Central memory CD8-positive, alpha-beta T cell (primary cell): ENCODE measurements around the gene ZNF568.

Experiments used
- ATAC-seq: fragments of 150-1000 bp; cut with Tn5 transposase; replicated peaks from 2 replicates; pipeline ENCODE4 v1.10.0; 2022; ENCODE audit warnings: mild to moderate bottlenecking, moderate FRiP score, moderate number of reproducible peaks; ENCODE audit not compliant: poor library complexity, severe bottlenecking; ENCODE audit errors: extremely low read depth
- DNase-seq, 2 donors: peaks; one replicate each; pipeline ENCODE4 v3.0.0; 2021; ENCODE audit warnings: low spot score in 2 of 2
- H3K27ac Mint-ChIP-seq: one replicate; pipeline ENCODE4 v1.8.0; 2022; ENCODE audit warnings: low read depth, mild to moderate bottlenecking, moderate library complexity, mixed read lengths
- H3K27me3 Mint-ChIP-seq: one replicate; pipeline ENCODE4 v1.8.0; 2022; ENCODE audit warnings: mixed read lengths
- H3K36me3 Mint-ChIP-seq: one replicate; pipeline ENCODE4 v1.8.0; 2022; ENCODE audit warnings: mild to moderate bottlenecking, moderate library complexity, mixed read lengths; ENCODE audit not compliant: insufficient read depth
- H3K4me1 Mint-ChIP-seq: one replicate; pipeline ENCODE4 v1.8.0; 2022; ENCODE audit warnings: mixed read lengths
- H3K4me3 Mint-ChIP-seq: one replicate; pipeline ENCODE4 v1.8.0; 2022; ENCODE audit warnings: mild to moderate bottlenecking, moderate library complexity, mixed read lengths
- H3K9me3 Mint-ChIP-seq: one replicate; pipeline ENCODE4 v1.8.0; 2022; ENCODE audit warnings: mixed read lengths

Gene ZNF568

DNA sequence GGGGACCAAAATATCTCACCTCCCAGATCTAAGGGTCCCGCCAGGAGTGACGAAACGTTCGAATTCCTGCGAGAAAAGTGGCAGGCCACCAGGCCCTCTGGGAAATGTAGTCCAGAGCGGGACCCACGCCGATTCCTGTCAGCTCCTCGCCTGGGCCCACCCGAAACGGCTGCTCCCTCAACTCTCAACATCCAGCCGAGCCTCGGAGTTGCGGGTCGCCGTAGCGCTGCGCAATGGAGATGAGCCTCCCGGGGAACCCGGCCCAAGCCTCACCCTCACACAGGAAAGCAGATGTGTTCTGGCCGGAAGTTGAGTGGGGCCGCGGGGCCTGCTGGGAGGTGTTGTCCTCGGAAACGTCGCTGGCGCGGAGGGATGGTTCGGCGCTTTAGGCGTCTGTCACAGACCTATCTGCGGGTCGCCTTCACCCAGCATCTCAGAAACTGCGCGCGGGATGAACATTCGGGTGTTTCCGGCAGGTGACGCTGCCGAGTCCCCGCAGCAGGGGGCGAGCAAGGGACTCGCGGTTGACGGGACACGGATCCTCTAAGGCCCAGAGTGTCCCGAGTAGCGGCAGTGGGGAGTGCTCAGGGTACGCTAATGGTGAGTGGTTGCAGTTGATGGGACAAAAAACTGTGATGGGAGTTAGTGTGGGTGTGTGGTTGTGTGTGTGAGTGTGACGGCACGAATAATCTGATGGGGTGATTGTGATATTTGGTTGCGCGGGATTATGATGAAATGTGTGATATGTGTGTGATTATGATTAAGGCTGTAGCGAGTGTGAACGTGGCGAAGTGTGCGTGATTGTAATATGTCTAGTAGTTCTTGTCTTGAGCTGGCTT is at the start of gene ZNF568, which contains the start of gene ZNF829:
Gene ZNF568, plus strand, starts transcription at position 341 of the 839 bp plus-strand sequence. CDS start 6,439 bp downstream, outside the sequence.
Gene ZNF829, minus strand, starts transcription at position 300 of the 839 bp plus-strand sequence. CDS start 1,124 bp downstream, outside the sequence.
- peak within 1 kb of the TSS; percentile 88 for H3K4me3 Mint-ChIP-seq
- DNase-seq (peak; percentile 84 to 94), ATAC-seq (peak; percentile 99)
- H3K4me1 Mint-ChIP-seq: peaks cover 28% of the 10 kb centered on the region
- H3K27ac Mint-ChIP-seq: peak within 1 kb of the TSS; percentile 90
- no peaks in the 10 kb centered on the region for H3K27me3 Mint-ChIP-seq
- H3K9me3 Mint-ChIP-seq: no peaks in the 10 kb centered on the region
- peaks cover 12% of the 10 kb centered on the region for H3K36me3 Mint-ChIP-seq

DNA sequence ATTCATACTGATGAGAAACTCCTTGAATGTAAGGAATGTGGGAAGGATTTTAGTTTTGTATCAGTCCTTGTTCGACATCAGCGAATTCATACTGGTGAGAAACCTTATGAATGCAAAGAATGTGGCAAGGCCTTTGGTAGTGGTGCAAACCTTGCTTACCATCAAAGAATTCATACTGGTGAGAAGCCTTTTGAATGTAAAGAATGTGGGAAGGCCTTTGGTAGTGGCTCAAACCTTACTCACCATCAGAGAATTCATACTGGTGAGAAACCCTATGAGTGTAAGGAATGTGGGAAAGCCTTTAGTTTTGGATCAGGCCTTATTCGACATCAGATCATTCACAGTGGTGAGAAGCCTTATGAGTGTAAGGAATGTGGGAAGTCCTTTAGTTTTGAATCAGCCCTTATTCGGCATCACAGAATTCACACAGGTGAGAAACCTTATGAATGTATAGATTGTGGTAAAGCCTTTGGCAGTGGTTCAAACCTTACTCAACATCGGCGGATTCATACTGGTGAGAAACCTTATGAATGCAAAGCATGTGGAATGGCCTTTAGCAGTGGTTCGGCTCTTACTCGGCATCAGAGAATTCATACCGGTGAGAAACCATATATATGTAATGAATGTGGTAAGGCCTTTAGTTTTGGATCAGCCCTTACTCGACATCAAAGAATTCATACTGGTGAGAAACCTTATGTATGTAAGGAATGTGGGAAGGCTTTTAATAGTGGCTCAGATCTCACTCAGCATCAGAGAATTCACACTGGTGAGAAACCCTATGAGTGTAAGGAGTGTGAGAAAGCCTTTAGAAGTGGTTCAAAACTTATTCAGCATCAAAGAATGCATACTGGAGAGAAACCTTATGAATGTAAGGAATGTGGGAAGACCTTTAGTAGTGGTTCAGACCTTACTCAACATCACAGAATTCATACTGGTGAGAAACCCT is 38.9 kb upstream of the ZNF568 start:
- no peaks in the 10 kb centered on the region for H3K4me1 Mint-ChIP-seq
- no peak for ATAC-seq
- no peak overlapping the region for H3K27ac Mint-ChIP-seq
- H3K36me3 Mint-ChIP-seq: peaks cover 7% of the 10 kb centered on the region
- no peak for DNase-seq
- no peaks in the 10 kb centered on the region for H3K27me3 Mint-ChIP-seq
- no peak overlapping the region for H3K4me3 Mint-ChIP-seq
- H3K9me3 Mint-ChIP-seq: peaks cover 35% of the 10 kb centered on the region

DNA sequence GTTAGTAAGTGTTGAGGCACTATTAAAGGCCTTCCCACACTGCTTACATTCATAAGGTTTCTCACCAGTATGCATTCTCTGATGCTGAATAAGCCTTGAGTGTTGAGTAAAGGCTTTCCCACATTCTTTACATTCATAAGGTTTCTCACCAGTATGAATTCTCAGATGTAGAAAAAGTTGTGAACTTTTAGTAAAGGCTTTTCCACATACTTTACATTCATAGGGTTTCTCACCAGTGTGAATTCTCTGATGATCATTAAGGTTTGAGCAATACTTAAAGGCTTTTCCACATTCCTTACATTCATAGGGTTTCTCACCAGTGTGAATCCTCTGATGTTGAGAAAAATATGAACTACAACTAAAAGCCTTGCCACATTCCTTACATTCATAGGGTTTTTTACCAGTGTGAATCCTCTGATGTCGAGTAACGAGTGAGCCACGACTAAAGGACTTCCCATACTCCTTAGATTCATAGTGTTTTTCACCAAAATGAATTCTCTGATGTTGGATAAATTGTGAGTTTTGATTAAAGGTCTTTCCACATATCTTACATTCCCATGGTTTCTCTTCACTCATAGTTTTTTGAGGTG is 24.3 kb upstream of the ZNF568 start:
- Mint-ChIP-seq H3K4me3 (no peak overlapping the region), H3K27me3 (no peaks in the 10 kb centered on the region), H3K27ac (no peak overlapping the region), H3K9me3 (peaks cover 45% of the 10 kb centered on the region), H3K4me1 (no peaks in the 10 kb centered on the region), H3K36me3 (peaks cover 27% of the 10 kb centered on the region)
- ATAC-seq (no peak), DNase-seq (no peak)

DNA sequence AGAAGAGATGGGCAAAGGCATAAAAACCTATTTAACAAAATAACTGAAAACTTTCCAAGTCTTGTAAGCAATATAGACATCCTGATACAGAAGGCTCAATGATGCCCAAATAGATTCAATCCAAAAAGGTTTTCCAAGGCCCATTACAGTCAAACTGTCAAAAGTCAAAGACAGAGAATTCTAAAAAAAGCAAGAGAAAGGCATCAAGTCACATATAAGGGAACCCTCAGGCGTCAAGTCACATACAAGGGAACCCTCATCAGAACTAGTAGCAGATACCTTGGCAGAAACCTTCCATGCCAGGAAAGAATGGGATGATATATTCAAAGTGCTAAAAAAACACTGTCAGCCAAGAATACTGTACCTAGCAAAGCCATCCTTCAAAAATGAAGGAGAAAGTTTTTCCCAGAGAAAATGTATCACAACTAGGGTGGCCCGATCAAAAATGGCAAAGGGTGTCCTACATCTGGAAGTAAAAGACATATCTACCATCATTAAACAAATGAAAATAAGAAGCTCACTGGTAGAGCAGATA is 21.2 kb upstream of the ZNF568 start:
- Mint-ChIP-seq H3K9me3 (peaks cover 56% of the 10 kb centered on the region), H3K27ac (no peak overlapping the region), H3K4me3 (no peak overlapping the region), H3K4me1 (no peaks in the 10 kb centered on the region), H3K36me3 (peaks cover 28% of the 10 kb centered on the region), H3K27me3 (no peaks in the 10 kb centered on the region)
- ATAC-seq: no peak
- DNase-seq: no peak

DNA sequence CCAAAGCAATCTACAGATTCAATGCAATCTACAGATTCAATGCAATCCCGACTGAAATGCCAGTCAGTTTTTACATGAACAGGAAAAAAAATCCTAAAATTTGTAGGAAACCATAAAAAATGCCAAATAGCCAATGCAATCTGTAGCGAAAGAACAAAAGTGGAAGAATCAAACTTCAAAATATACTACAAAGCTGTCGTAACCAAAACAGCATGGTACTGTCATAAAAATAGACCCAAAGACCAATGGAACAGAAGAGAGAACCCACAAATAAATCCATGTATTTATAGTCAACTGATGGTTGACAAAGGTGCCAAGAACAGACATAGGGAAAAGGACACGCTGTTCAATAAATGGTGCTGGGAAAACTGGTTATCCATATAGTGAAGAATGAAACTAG is 17.7 kb upstream of the ZNF568 start:
- no peaks in the 10 kb centered on the region for H3K4me1 Mint-ChIP-seq
- H3K4me3 Mint-ChIP-seq: no peak overlapping the region
- DNase-seq (no peak), ATAC-seq (no peak)
- H3K36me3 Mint-ChIP-seq: peaks cover 17% of the 10 kb centered on the region
- peaks cover 45% of the 10 kb centered on the region for H3K9me3 Mint-ChIP-seq
- H3K27ac Mint-ChIP-seq: no peak overlapping the region
- no peaks in the 10 kb centered on the region for H3K27me3 Mint-ChIP-seq

DNA sequence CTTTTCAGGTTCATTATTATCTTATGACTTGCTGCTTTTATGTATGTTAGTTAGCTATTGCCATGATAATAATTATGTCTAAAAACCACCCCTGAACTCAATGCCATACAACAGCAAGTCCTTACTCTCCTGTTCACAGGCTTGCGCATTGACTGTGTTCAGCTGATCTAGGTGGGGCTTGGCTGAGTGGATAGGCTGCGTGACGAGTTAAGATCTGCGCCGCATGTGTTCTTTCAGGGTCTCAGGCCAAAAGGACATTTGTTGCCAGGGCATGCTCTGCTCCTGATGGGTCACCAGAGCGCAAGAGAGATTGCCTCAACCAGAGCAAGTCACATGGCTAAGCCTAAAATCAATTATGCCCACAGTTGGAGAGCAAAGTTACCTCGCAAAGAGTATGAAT is 859 bp downstream of the ZNF568 start:
- no peak for ATAC-seq
- no peak for DNase-seq
- no peaks in the 10 kb centered on the region for H3K27me3 Mint-ChIP-seq
- H3K4me3 Mint-ChIP-seq: peak overlapping the region; percentile 88
- H3K36me3 Mint-ChIP-seq: peaks cover 12% of the 10 kb centered on the region
- H3K4me1 Mint-ChIP-seq: peaks cover 28% of the 10 kb centered on the region
- H3K9me3 Mint-ChIP-seq: no peaks in the 10 kb centered on the region
- H3K27ac Mint-ChIP-seq: peak overlapping the region; percentile 90

DNA sequence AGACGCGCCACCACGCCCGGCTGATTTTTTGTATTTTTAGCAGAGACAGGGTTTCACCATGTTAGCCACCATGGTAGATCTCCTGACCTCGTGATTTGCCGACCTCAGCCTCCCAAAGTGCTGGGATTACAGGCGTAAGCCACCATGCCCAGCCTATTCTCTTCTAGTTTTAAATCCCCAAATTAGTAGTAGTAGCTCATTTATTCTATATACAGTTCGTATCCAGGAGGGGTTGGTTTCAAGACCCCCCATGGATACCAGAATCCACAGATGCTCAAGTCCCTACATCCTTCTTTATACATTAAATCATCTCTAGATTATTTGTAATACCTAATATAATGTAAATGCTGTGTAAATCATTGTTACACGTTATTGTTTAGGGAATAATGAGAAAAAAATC is 2.0 kb downstream of the ZNF568 start:
- ATAC-seq (no peak), DNase-seq (no peak)
- Mint-ChIP-seq H3K4me1 (peaks cover 28% of the 10 kb centered on the region), H3K36me3 (peaks cover 12% of the 10 kb centered on the region), H3K27ac (no peak overlapping the region), H3K4me3 (peak overlapping the region; percentile 88), H3K9me3 (no peaks in the 10 kb centered on the region), H3K27me3 (no peaks in the 10 kb centered on the region)

DNA sequence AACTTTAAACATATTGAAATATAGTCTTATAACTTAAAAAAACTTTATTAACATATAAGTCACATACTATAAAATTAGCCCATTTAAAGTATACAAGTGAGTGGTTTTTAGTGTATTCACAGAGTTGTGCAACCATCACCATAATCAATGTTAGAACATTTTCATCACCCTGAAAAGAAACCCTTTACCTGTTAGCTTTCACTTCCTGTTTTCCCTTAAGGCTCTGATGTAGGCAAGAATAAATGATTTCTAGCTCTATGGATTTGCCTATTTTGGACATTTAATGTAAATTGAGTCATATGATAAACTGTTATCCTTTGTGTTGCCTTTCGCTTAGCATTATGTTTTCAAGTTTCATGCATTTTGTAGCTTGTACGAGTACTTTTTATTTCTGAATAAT is 15.6 kb downstream of the ZNF568 start:
- Mint-ChIP-seq H3K27ac (no peak overlapping the region), H3K27me3 (no peaks in the 10 kb centered on the region), H3K9me3 (no peaks in the 10 kb centered on the region), H3K36me3 (peaks cover 2% of the 10 kb centered on the region), H3K4me1 (no peaks in the 10 kb centered on the region), H3K4me3 (no peak overlapping the region)
- DNase-seq (no peak), ATAC-seq (no peak)

DNA sequence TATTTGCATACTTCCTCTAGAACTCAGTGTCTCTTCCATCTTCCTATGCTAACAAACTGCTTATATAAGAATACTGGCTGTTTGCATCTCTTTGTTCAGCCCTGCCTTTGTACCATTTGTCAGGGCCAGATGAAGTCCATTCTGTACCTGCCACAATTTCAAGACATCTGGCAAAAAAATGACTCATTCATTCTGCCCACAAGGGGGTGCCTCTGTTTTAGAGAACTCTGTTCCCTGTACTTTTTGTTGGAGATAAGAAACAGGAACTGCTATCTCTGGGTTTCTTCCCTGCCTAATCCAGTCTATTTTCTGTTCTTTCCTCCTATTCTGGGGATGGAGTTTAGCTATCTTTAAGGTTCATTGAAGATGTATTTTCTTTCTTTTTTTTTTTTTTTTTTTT is 23.0 kb downstream of the ZNF568 start:
- no peaks in the 10 kb centered on the region for H3K4me1 Mint-ChIP-seq
- H3K27ac Mint-ChIP-seq: no peak overlapping the region
- DNase-seq: no peak
- peaks cover 24% of the 10 kb centered on the region for H3K9me3 Mint-ChIP-seq
- H3K4me3 Mint-ChIP-seq: no peak overlapping the region
- H3K27me3 Mint-ChIP-seq: no peaks in the 10 kb centered on the region
- ATAC-seq: no peak
- H3K36me3 Mint-ChIP-seq: peaks cover 29% of the 10 kb centered on the region

DNA sequence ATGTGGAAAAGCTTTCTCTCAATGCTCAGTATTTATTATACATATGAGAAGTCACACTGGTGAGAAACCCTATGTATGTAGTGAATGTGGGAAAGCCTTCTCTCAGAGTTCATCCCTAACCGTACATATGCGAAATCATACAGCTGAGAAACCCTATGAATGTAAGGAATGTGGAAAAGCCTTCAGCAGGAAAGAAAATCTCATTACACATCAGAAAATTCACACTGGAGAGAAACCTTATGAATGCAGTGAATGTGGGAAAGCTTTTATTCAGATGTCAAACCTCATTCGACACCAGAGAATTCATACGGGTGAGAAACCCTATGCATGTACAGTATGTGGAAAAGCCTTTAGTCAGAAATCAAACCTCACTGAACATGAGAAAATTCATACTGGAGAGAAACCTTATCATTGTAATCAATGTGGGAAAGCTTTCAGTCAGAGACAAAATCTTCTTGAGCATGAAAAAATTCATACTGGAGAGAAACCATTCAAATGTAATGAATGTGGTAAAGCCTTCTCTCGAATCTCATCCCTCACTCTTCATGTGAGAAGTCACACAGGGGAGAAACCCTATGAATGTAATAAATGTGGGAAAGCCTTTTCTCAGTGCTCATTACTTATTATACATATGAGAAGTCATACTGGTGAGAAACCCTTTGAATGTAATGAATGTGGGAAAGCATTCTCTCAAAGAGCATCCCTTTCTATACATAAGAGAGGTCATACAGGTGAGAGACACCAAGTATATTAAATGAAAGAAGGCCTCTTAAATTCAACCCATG is 34.4 kb downstream of the ZNF568 start:
- no peaks in the 10 kb centered on the region for H3K27me3 Mint-ChIP-seq
- no peak overlapping the region for H3K4me3 Mint-ChIP-seq
- no peak overlapping the region for H3K27ac Mint-ChIP-seq
- DNase-seq (no peak), ATAC-seq (no peak)
- peaks cover 24% of the 10 kb centered on the region for H3K9me3 Mint-ChIP-seq
- H3K36me3 Mint-ChIP-seq: peaks cover 14% of the 10 kb centered on the region
- H3K4me1 Mint-ChIP-seq: no peaks in the 10 kb centered on the region

DNA sequence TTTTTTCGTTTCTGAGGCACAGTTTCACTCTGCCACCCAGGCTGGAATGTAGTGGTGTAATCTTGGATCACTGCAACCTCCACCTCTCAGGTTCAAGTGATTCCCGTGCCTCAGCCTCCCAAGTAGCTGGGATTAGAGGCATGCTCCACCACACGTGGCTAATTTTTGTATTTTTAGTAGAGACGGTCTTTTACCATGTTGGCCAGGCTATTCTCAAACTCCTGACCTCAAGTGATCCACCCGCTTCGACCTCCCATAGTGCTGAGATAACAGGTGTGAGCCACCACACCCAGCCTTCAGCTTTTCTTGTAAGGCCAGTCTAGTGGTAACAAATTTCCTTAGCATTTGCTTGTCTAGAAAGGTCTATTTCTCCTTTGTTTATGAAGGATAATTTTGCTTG is 46.2 kb downstream of the ZNF568 start:
- H3K36me3 Mint-ChIP-seq: peaks cover 2% of the 10 kb centered on the region
- H3K4me1 Mint-ChIP-seq: no peaks in the 10 kb centered on the region
- H3K4me3 Mint-ChIP-seq: no peak overlapping the region
- ATAC-seq (no peak), DNase-seq (no peak)
- no peaks in the 10 kb centered on the region for H3K27me3 Mint-ChIP-seq
- H3K27ac Mint-ChIP-seq: no peak overlapping the region
- peaks cover 17% of the 10 kb centered on the region for H3K9me3 Mint-ChIP-seq
